ENCODE results near the gene DEFB127.
"Not testable (repeated sequence)": the region's sequence is repeated elsewhere in the genome, so short reads cannot be mapped to it uniquely, and the experiment has no call there.

DEFB127 gene

DNA sequence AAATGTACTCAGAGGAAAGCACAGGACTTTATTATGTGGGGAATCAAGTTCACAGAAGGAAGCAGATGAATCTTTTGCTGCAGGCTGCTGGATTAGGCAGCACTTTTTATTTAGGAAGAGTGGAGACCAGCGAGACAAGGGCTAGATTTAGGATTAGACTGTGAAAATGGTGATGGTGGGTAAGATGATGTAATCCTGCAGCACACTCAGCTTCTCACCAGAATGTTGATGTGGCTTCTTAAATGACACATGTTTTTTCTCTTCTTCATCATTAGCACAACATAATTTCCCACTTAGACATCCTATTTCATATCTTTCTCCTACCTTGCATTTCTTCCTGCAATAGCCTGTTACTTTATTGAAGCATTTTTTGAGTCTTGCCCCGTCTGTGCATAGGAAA lies 30.5 kb downstream of the DEFB127 start:
- H3K4me3 ChIP-seq (ENCODE audit: low read depth, low read length), result no peak overlapping the region
- TF ChIP-seq, protein P1, sequence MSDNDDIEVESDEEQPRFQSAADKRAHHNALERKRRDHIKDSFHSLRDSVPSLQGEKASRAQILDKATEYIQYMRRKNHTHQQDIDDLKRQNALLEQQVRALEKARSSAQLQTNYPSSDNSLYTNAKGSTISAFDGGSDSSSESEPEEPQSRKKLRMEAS (IDR thresholded peaks at IDR 0.05; ENCODE audit: low read depth, low read length), result no peak
- TF ChIP-seq POLR2A (IDR thresholded peaks at IDR 0.05; ENCODE audit: extremely low read depth, insufficient read length), result no peak
- no peak for TF ChIP-seq MYC (IDR thresholded peaks at IDR 0.05; ENCODE audit: low read depth, low read length)
- TF ChIP-seq, protein P2, sequence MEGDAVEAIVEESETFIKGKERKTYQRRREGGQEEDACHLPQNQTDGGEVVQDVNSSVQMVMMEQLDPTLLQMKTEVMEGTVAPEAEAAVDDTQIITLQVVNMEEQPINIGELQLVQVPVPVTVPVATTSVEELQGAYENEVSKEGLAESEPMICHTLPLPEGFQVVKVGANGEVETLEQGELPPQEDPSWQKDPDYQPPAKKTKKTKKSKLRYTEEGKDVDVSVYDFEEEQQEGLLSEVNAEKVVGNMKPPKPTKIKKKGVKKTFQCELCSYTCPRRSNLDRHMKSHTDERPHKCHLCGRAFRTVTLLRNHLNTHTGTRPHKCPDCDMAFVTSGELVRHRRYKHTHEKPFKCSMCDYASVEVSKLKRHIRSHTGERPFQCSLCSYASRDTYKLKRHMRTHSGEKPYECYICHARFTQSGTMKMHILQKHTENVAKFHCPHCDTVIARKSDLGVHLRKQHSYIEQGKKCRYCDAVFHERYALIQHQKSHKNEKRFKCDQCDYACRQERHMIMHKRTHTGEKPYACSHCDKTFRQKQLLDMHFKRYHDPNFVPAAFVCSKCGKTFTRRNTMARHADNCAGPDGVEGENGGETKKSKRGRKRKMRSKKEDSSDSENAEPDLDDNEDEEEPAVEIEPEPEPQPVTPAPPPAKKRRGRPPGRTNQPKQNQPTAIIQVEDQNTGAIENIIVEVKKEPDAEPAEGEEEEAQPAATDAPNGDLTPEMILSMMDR (IDR thresholded peaks at IDR 0.05; ENCODE audit: low read depth, low read length), result no peak
- DNase-seq (ENCODE audit: low read depth), result no peak

GRCh38 chr20:189611-190010 lies 32.4 kb downstream of the DEFB127 start, which contains the start of gene DEFB128:
Gene DEFB128, minus strand, starts transcription at chr20:189711. Its CDS starts 88 bp downstream, at chr20:189623.
- no peak within 1 kb of the TSS for H3K4me3 ChIP-seq (ENCODE audit: low read depth, low read length)
- TF ChIP-seq, protein P2 (IDR thresholded peaks at IDR 0.05; ENCODE audit: low read depth, low read length), result no peak
- TF ChIP-seq MYC (IDR thresholded peaks at IDR 0.05; ENCODE audit: low read depth, low read length), result no peak
- TF ChIP-seq POLR2A (IDR thresholded peaks at IDR 0.05; ENCODE audit: extremely low read depth, insufficient read length), result no peak
- TF ChIP-seq, protein P1 (IDR thresholded peaks at IDR 0.05; ENCODE audit: low read depth, low read length), result no peak
- no peak for DNase-seq (ENCODE audit: low read depth)

GRCh38 chr20:198225-198624 lies 41.0 kb downstream of the DEFB127 start:
- DNase-seq (ENCODE audit: low read depth), result no peak
- TF ChIP-seq, protein P1 (IDR thresholded peaks at IDR 0.05; ENCODE audit: low read depth, low read length), result no peak
- TF ChIP-seq POLR2A (IDR thresholded peaks at IDR 0.05; ENCODE audit: extremely low read depth, insufficient read length) (no peak), MYC (IDR thresholded peaks at IDR 0.05; ENCODE audit: low read depth, low read length) (no peak)
- TF ChIP-seq, protein P2 (IDR thresholded peaks at IDR 0.05; ENCODE audit: low read depth, low read length), result no peak

GRCh38 chr20:199996-200395 lies 42.7 kb downstream of the DEFB127 start:
- peak; percentile 22 for DNase-seq (ENCODE audit: low read depth)
- TF ChIP-seq POLR2A (IDR thresholded peaks at IDR 0.05; ENCODE audit: extremely low read depth, insufficient read length) (no peak), MYC (IDR thresholded peaks at IDR 0.05; ENCODE audit: low read depth, low read length) (no peak)
- TF ChIP-seq, protein P2 (IDR thresholded peaks at IDR 0.05; ENCODE audit: low read depth, low read length), result no peak
- TF ChIP-seq, protein P1 (IDR thresholded peaks at IDR 0.05; ENCODE audit: low read depth, low read length), result no peak
- no peak overlapping the region for H3K4me3 ChIP-seq (ENCODE audit: low read depth, low read length)

More at GRCh38 chr20:198225-198624, 41.0 kb downstream of the DEFB127 start:
- no peak overlapping the region for H3K4me3 ChIP-seq (ENCODE audit: low read depth, low read length)

- DNase-seq (ENCODE audit: low read depth); H3K4me3 ChIP-seq (ENCODE audit: low read depth, low read length): not testable (repeated sequence)
Observed at GRCh38 chr20:203630-204029, 46.4 kb downstream of the DEFB127 start.
